H1 (cell line): ENCODE measurements around the gene RDH5. TPM values are rescaled to one million over a fixed set of nuclear protein-coding genes. Genes with fewer than 3 reads are reported as not detected.

ENCODE experiments used
- CTCF ChIA-PET: fragments of 300-600 bp; sonication (Branson Sonifier 250); formaldehyde crosslinking; loops from one replicate; lab custom pipeline; 2021; ENCODE audit not compliant: partially characterized antibody; lab: Charles Lee
- POLR2A ChIA-PET: fragments of 300-600 bp; sonication (Branson Sonifier 250); formaldehyde crosslinking; loops from one replicate; lab custom pipeline; 2021; ENCODE audit warnings: inconsistent platforms; ENCODE audit not compliant: partially characterized antibody; lab: Charles Lee
- DNase-seq, 2 experiments: peaks; one replicate each; pipeline versions ENCODE4 v3.0.0 to v3.0.0-alpha.2; 2010 to 2022; ENCODE audit warnings: low spot score in 2 of 2, low read depth in 1 of 2, mixed read lengths in 1 of 2
- FAIRE-seq: peaks from 2 replicates; lab custom pipeline; 2011; peaks lifted over from hg19 to GRCh38; lab: Jason Lieb, UNC
- H2AFZ ChIP-seq: 2 replicates; pipeline ENCODE4 v1.8.1; 2012; ENCODE audit warnings: low read length, inconsistent platforms
- H2AK5ac ChIP-seq: 2 replicates; pipeline ENCODE4 v1.6.1; 2013; ENCODE audit warnings: low read depth, low read length
- H2BK120ac ChIP-seq: replicated peaks from 2 replicates; pipeline ENCODE3; 2013; ENCODE audit warnings: low read depth, low read length, inconsistent platforms
- H2BK12ac ChIP-seq: 2 replicates; pipeline ENCODE4 v1.6.1; 2013; ENCODE audit warnings: low read depth, low read length
- H2BK15ac ChIP-seq: 2 replicates; pipeline ENCODE4 v1.6.1; 2013; ENCODE audit warnings: low read length
- H2BK20ac ChIP-seq: 2 replicates; pipeline ENCODE4 v1.6.1; 2013; ENCODE audit warnings: low read length
- H2BK5ac ChIP-seq: 2 replicates; pipeline ENCODE4 v1.6.1; 2013; ENCODE audit warnings: low read depth, low read length
- H3K14ac ChIP-seq: 2 replicates; pipeline ENCODE4 v1.6.1; 2013; ENCODE audit warnings: inconsistent platforms; ENCODE audit not compliant: insufficient read length
- H3K18ac ChIP-seq: 2 replicates; pipeline ENCODE4 v1.6.1; 2013; ENCODE audit warnings: low read length; ENCODE audit errors: extremely low read depth
- H3K23ac ChIP-seq: 2 replicates; pipeline ENCODE4 v1.6.1; 2013; ENCODE audit warnings: inconsistent platforms; ENCODE audit not compliant: insufficient read length
- H3K23me2 ChIP-seq: 2 replicates; pipeline ENCODE4 v1.6.1; 2013; ENCODE audit warnings: low read depth, low read length
- H3K27ac ChIP-seq: 2 replicates; pipeline ENCODE4 v1.6.1; 2011; ENCODE audit warnings: low read depth, low read length, inconsistent platforms
- H3K27me3 ChIP-seq, 4 experiments: replicated peaks in 1 of 4; 1 replicate in 1 of 4; 2 replicates in 3 of 4; pipeline versions ENCODE4 v1.6.1 to v1.8.1; 2011 to 2013; ENCODE audit warnings: low read length in 3 of 4, mild to moderate bottlenecking in 3 of 4, inconsistent platforms in 2 of 4, mixed read lengths in 2 of 4, moderate library complexity in 1 of 4; ENCODE audit not compliant: control insufficient read depth in 3 of 4, insufficient read depth in 3 of 4; ENCODE audit errors: extremely low read depth in 1 of 4
- H3K36me3 ChIP-seq, 4 experiments: 2 replicates each; pipeline versions ENCODE4 v1.6.1 to v1.8.1; 2011 to 2013; ENCODE audit warnings: mild to moderate bottlenecking in 4 of 4, low read length in 3 of 4, moderate library complexity in 2 of 4, control low read depth in 1 of 4, inconsistent platforms in 1 of 4; ENCODE audit not compliant: insufficient read depth in 4 of 4, control insufficient read depth in 2 of 4
- H3K4ac ChIP-seq: replicated peaks from 2 replicates; pipeline ENCODE3; 2013; ENCODE audit warnings: low read length, low read depth, mixed read lengths, inconsistent platforms; ENCODE audit not compliant: insufficient read length
- H3K4me1 ChIP-seq, 4 experiments: replicated peaks in 1 of 4; 1 replicate in 1 of 4; 2 replicates in 3 of 4; pipeline versions ENCODE4 v1.6.1 to v1.8.1; 2011 to 2013; ENCODE audit warnings: low read length in 3 of 4, inconsistent platforms in 2 of 4, mixed read lengths in 1 of 4; ENCODE audit not compliant: insufficient read depth in 4 of 4, control insufficient read depth in 3 of 4
- H3K4me2 ChIP-seq, 2 experiments: 2 replicates each; pipeline versions ENCODE4 v1.6.1 to v1.8.1; 2011 to 2013; ENCODE audit warnings: low read depth in 2 of 2, low read length in 2 of 2, control low read depth in 1 of 2, inconsistent platforms in 1 of 2, mild to moderate bottlenecking in 1 of 2; ENCODE audit not compliant: insufficient read depth in 1 of 2
- H3K4me3 ChIP-seq, 4 experiments: fragments of 200-600, 300-600 bp in 1 of 4; sonication (generic), shearing (Covaris generic), sonication (Bioruptor Twin) in 1 of 4; 2 replicates each; pipeline versions ENCODE4 v1.5.1 to v1.8.1; 2011 to 2016; ENCODE audit warnings: low read length in 4 of 4, low read depth in 3 of 4, control low read depth in 2 of 4, inconsistent platforms in 2 of 4, mild to moderate bottlenecking in 2 of 4, mixed read lengths in 1 of 4, moderate library complexity in 1 of 4; ENCODE audit not compliant: insufficient read depth in 2 of 4; ENCODE audit errors: extremely low read depth in 1 of 4
- H3K56ac ChIP-seq: replicated peaks from 2 replicates; pipeline ENCODE3; 2013; ENCODE audit warnings: low read depth, mild to moderate bottlenecking, mixed read lengths, low read length, inconsistent platforms; ENCODE audit not compliant: insufficient read length
- H3K79me1 ChIP-seq: 2 replicates; pipeline ENCODE4 v1.6.1; 2013; ENCODE audit warnings: low read depth, low read length, control low read depth
- H3K79me2 ChIP-seq, 2 experiments: 2 replicates each; pipeline versions ENCODE4 v1.6.1 to v1.8.1; 2012 to 2013; ENCODE audit warnings: low read length in 2 of 2, mild to moderate bottlenecking in 2 of 2, inconsistent platforms in 1 of 2; ENCODE audit not compliant: insufficient read depth in 2 of 2, control insufficient read depth in 1 of 2
- H3K9ac ChIP-seq, 4 experiments: replicated peaks in 1 of 4; 1 replicate in 1 of 4; 2 replicates in 3 of 4; pipeline versions ENCODE4 v1.6.1 to v1.8.1; 2011 to 2013; ENCODE audit warnings: low read depth in 3 of 4, low read length in 3 of 4, control low read depth in 2 of 4, mild to moderate bottlenecking in 2 of 4, moderate library complexity in 2 of 4, inconsistent platforms in 1 of 4; ENCODE audit errors: extremely low read depth in 1 of 4
- H3K9me3 ChIP-seq, 2 experiments: 2 replicates each; pipeline versions ENCODE4 v1.6.1 to v1.8.1; 2012 to 2013; ENCODE audit warnings: mild to moderate bottlenecking in 2 of 2, moderate library complexity in 2 of 2, control low read depth in 1 of 2, inconsistent platforms in 1 of 2, low read depth in 1 of 2, low read length in 1 of 2, mixed read lengths in 1 of 2; ENCODE audit not compliant: insufficient read depth in 2 of 2
- H4K20me1 ChIP-seq, 2 experiments: replicated peaks in 1 of 2; 2 replicates each; pipeline versions ENCODE3 to v1.8.1; 2011 to 2013; ENCODE audit warnings: inconsistent platforms in 2 of 2, low read length in 2 of 2, mild to moderate bottlenecking in 1 of 2; ENCODE audit not compliant: insufficient read depth in 2 of 2, control insufficient read depth in 1 of 2
- H4K5ac ChIP-seq: 2 replicates; pipeline ENCODE4 v1.6.1; 2013; ENCODE audit warnings: low read length, low read depth, mixed read lengths, inconsistent platforms; ENCODE audit not compliant: insufficient read length
- H4K8ac ChIP-seq: 2 replicates; pipeline ENCODE4 v1.8.0; 2013; ENCODE audit warnings: mild to moderate bottlenecking, moderate library complexity, low read length, inconsistent platforms; ENCODE audit not compliant: insufficient read depth; ENCODE audit errors: extremely low read depth
- H4K91ac ChIP-seq: replicated peaks from 2 replicates; pipeline ENCODE3; 2013; ENCODE audit warnings: low read length, mixed read lengths, inconsistent platforms; ENCODE audit not compliant: insufficient read length
- POLR2A ChIP-seq, 2 experiments: IDR thresholded peaks; 1 replicate in 1 of 2; 2 replicates in 1 of 2; pipeline ENCODE4 v1.6.1; 2011; ENCODE audit warnings: low read depth in 2 of 2, low read length in 2 of 2, mild to moderate bottlenecking in 2 of 2; ENCODE audit errors: control extremely low read depth in 1 of 2
- POLR2AphosphoS5 ChIP-seq: IDR thresholded peaks from 2 replicates; pipeline ENCODE4 v1.6.1; 2011; ENCODE audit warnings: low read depth, low read length
- SP2 ChIP-seq: IDR thresholded peaks from 2 replicates; pipeline ENCODE4 v1.6.1; 2012; ENCODE audit warnings: mild to moderate bottlenecking, low read length, inconsistent platforms
- WGBS, 2 experiments: shearing (Covaris generic) in 1 of 2; methylation state at CpG; one replicate each; pipeline versions ENCODE4 v1.1.6 to v1.1.7; 2013 to 2015; ENCODE audit warnings: low lambda C conversion rate in 2 of 2, mixed read lengths in 2 of 2, inconsistent platforms in 1 of 2, low coverage in 1 of 2, missing lambda C conversion rate in 1 of 2; ENCODE audit not compliant: insufficient replicate concordance in 2 of 2, insufficient coverage in 1 of 2, insufficient read length in 1 of 2; ENCODE audit errors: extremely low coverage in 1 of 2, missing lambda C conversion rate in 1 of 2; 5-methylcytosine and 5-hydroxymethylcytosine counted together
- polyA plus RNA-seq, 7 experiments: library from polyadenylated mRNA; depleted of rRNA in 3 of 7; stranded (reverse) in 5 of 7; unstranded in 2 of 7; fragments of >200 nt in 5 of 7; fragments of 200-250 nt in 2 of 7; gene quantifications; 1 replicate in 5 of 7; 2 replicates in 1 of 7; 4 replicates in 1 of 7; pipeline versions ENCODE4 v1.2.1 to v1.2.3, GENCODE V29; 2011 to 2013; ENCODE audit warnings: missing spikeins in 2 of 7, mixed read lengths in 2 of 7
- total RNA-seq: library from RNA; stranded (reverse); fragmentation: NEBNext Ultra II Directional; extraction: Animal tissue kit (Norgen Biotek cat#: 25700); gene quantifications from 2 replicates; pipeline ENCODE4 v1.2.1, GENCODE V29; 2021

Gene RDH5
- total and polyA plus RNA-seq, 2 of the 8 experiments (the other 6 are each of a cell fraction or from before 2014, with no cell fraction given) = 4.2 to 6.0 TPM

GRCh38 chr12:55724940-55725309 lies 4.7 kb downstream of the RDH5 start:
- H3K27ac ChIP-seq = no peak overlapping the region
- peak; percentile 47 for TF ChIP-seq POLR2AphosphoS5
- TF ChIP-seq POLR2A (IDR thresholded peaks at IDR 0.05; ENCODE audit: control extremely low read depth in 1 of 2, low read depth in 2 of 2, low read length in 2 of 2) = peak in 1 of 2 experiments; percentile 68; a peak in 2 of 3 replicates
- no peak for TF ChIP-seq SP2
- H3K23ac ChIP-seq = no peak overlapping the region
- H3K4me3 ChIP-seq = no peak overlapping the region
- no peak overlapping the region for H3K4me2 ChIP-seq
- H3K9me3 ChIP-seq = no peaks in the 10 kb centered on the region
- no peak overlapping the region for H3K18ac ChIP-seq
- no peak overlapping the region for H3K56ac ChIP-seq
- H2BK12ac ChIP-seq = no peak overlapping the region
- H3K14ac ChIP-seq = no peak overlapping the region
- H3K4me1 ChIP-seq = peaks cover 0 to 11% (median 9%) of the 10 kb centered on the region in 4 experiments; a peak in 6 of 7 replicates
- no peak overlapping the region for H2BK15ac ChIP-seq
- no peak for FAIRE-seq
- DNase-seq = no peak
- no peak overlapping the region for H3K4ac ChIP-seq
- no peak overlapping the region for H2BK120ac ChIP-seq
- no peak overlapping the region for H2AK5ac ChIP-seq
- H4K5ac ChIP-seq = no peak overlapping the region
- H2BK20ac ChIP-seq = no peak overlapping the region
- ChIA-PET CTCF (interaction anchor here (0.6 to 11.1 kb wide), 22 partner anchors 9 to 304 kb away, joined by 3 to 229 read pairs (median 4); partner anchors contain the start of genes BLOC1S1, ITGA7, ORMDL2 and SARNP), POLR2A (interaction anchor here (0.6 to 4.4 kb wide), 13 partner anchors 8 to 106 kb away, joined by 3 to 29 read pairs (median 4); partner anchors contain the start of genes BLOC1S1, GDF11, ITGA7 and ORMDL2)
- WGBS, 2 experiments = 91% methylated on average over 3 of the region's 3 CpGs; no CpG with 5 or more reads in 1 of the 2 experiments
- no peak overlapping the region for H4K8ac ChIP-seq
- H3K36me3 ChIP-seq = peaks cover 6 to 29% (median 16%) of the 10 kb centered on the region in 4 experiments; a peak in 5 of 8 replicates
- H3K79me1 ChIP-seq = peaks cover 5% of the 10 kb centered on the region; the same call in 1 of the 2 replicates
- H3K27me3 ChIP-seq = no peaks in the 10 kb centered on the region
- peaks cover 4 to 6% of the 10 kb centered on the region in 2 experiments for H4K20me1 ChIP-seq
- no peak overlapping the region for H4K91ac ChIP-seq
- no peak overlapping the region for H2AFZ ChIP-seq
- no peak overlapping the region for H3K9ac ChIP-seq
- 0 out of 2 replicates have a peak overlapping the region, but pooled peaks have one; percentile 31 for H2BK5ac ChIP-seq
- peaks cover 13% of the 10 kb centered on the region for H3K23me2 ChIP-seq
- H3K79me2 ChIP-seq = peaks cover 0 to 17% of the 10 kb centered on the region in 2 experiments; a peak in 2 of 4 replicates
